ENCODE results near the gene RFC3. TPM values are rescaled to one million over a fixed set of nuclear protein-coding genes. Genes with fewer than 3 reads are reported as not detected.

The RFC3 gene
- total RNA-seq, 1 experiment from 2014 or later, result 38.2 TPM

- CTCF ChIA-PET, result no interaction called here
- intact Hi-C loops (cut with micrococcal nuclease), result no loop called here
- Histone ChIP-seq H3K27me3 (ENCODE audit: insufficient read depth, low read length) (no peaks in the 10 kb centered on the region), H3K9ac (ENCODE audit: low read length) (no peak overlapping the region), H3K36me3 (ENCODE audit: control insufficient read depth in 1 of 2, insufficient read depth in 2 of 2, low read length in 2 of 2) (no peaks in the 10 kb centered on the region), H3K4me2 (ENCODE audit: low read length) (no peak overlapping the region), H3K9me3 (ENCODE audit: control insufficient read depth in 1 of 2, insufficient read depth in 1 of 2, low read depth in 1 of 2, low read length in 2 of 2) (no peaks in the 10 kb centered on the region), H2AFZ (ENCODE audit: low read depth, low read length, poor library complexity, severe bottlenecking) (no peak overlapping the region), H3K79me2 (ENCODE audit: insufficient read depth, low read length) (no peaks in the 10 kb centered on the region), H3K27ac (ENCODE audit: low read depth, low read length) (no peak overlapping the region), H3K4me1 (ENCODE audit: control insufficient read depth in 1 of 2, insufficient read depth in 2 of 2, low read length in 2 of 2) (no peaks in the 10 kb centered on the region), H3K4me3 (replicated peaks in 1 of 2; ENCODE audit: low read depth in 1 of 2, low read length in 2 of 2) (no peak overlapping the region), H3K9me2 (ENCODE audit: insufficient read depth) (no peaks in the 10 kb centered on the region), H4K20me1 (ENCODE audit: insufficient read depth) (no peaks in the 10 kb centered on the region)
- TF ChIP-seq ZBTB33 (IDR thresholded peaks at IDR 0.05; ENCODE audit: extremely low read depth, insufficient replicate concordance, low read length) (no peak), REST (IDR thresholded peaks at IDR 0.05; ENCODE audit: low read depth) (no peak), ELF1 (IDR thresholded peaks at IDR 0.05; ENCODE audit: borderline replicate concordance, low read depth) (no peak), SIN3A (IDR thresholded peaks at IDR 0.05; ENCODE audit: low read depth) (no peak), ZFX (IDR thresholded peaks at IDR 0.05) (no peak)
- POLR2A ChIA-PET, result no interaction called here
- no TSS peak for BruUV-seq (replicated peaks)
- RAD21 ChIA-PET (ENCODE audit: low non-redundant PET in 1 of 2, low total read pairs in 2 of 2, uncharacterized antibody in 2 of 2, unreplicated experiment in 2 of 2), result no interaction called here
- DNase-seq (ENCODE audit: low read depth, low spot score), result no peak
- ATAC-seq, result no peak
Measured at GRCh38 chr13:33789066-33789606, 28.8 kb upstream of the RFC3 start.
